DOHH2 (cell line): Measurements from ENCODE around the gene MEIS2.

Source experiments
- H3F3A ChIP-seq: fragments of 200-600 bp; sonication (generic), shearing (Covaris generic); 2 replicates; pipeline ENCODE4 v1.6.0; 2016; ENCODE audit warnings: antibody characterized with exemption, mild to moderate bottlenecking; ENCODE audit not compliant: control insufficient read depth, insufficient read depth
- H3K27ac ChIP-seq: fragments of 200-600 bp; sonication (generic); 2 replicates; pipeline ENCODE4 v1.5.1; 2014; ENCODE audit warnings: low read depth, mild to moderate bottlenecking, low read length, moderate library complexity
- H3K27me3 ChIP-seq: fragments of 200-600 bp; sonication (generic); 2 replicates; pipeline ENCODE4 v1.6.1; 2014; ENCODE audit warnings: mild to moderate bottlenecking, low read length, mixed read lengths; ENCODE audit not compliant: control insufficient read depth
- H3K36me3 ChIP-seq: fragments of 200-600 bp; sonication (generic); 2 replicates; pipeline ENCODE4 v1.6.1; 2014; ENCODE audit warnings: mild to moderate bottlenecking, low read length, moderate library complexity, mixed read lengths; ENCODE audit not compliant: control insufficient read depth
- H3K4me1 ChIP-seq: fragments of 200-600 bp; sonication (generic); 2 replicates; pipeline ENCODE4 v1.6.1; 2014; ENCODE audit warnings: mild to moderate bottlenecking, low read length, mixed read lengths; ENCODE audit not compliant: control insufficient read depth
- H3K4me2 ChIP-seq: fragments of 200-600 bp; sonication (generic); 2 replicates; pipeline ENCODE4 v1.6.0; 2014; ENCODE audit warnings: mild to moderate bottlenecking, low read length, moderate library complexity
- H3K4me3 ChIP-seq: fragments of 200-600 bp; sonication (generic); 2 replicates; pipeline ENCODE4 v1.5.1; 2014; ENCODE audit warnings: mild to moderate bottlenecking, low read length, mixed read lengths
- H3K79me2 ChIP-seq: fragments of 200-600 bp; sonication (generic); 2 replicates; pipeline ENCODE4 v1.6.1; 2014; ENCODE audit warnings: mild to moderate bottlenecking, low read length, mixed read lengths; ENCODE audit not compliant: control insufficient read depth
- H3K9me2 ChIP-seq: fragments of 200-600 bp; sonication (generic); replicated peaks from 2 replicates; pipeline ENCODE4 v1.6.1; 2014; ENCODE audit warnings: mild to moderate bottlenecking, low read length, mixed read lengths; ENCODE audit not compliant: control insufficient read depth
- H3K9me3 ChIP-seq: fragments of 200-600 bp; sonication (generic); 2 replicates; pipeline ENCODE4 v1.6.1; 2014; ENCODE audit warnings: antibody characterized with exemption, low read length, mixed read lengths; ENCODE audit not compliant: control insufficient read depth, insufficient read depth
- H4K20me1 ChIP-seq: fragments of 200-600 bp; sonication (generic); 2 replicates; pipeline ENCODE4 v1.6.0; 2014; ENCODE audit warnings: low read depth, mild to moderate bottlenecking, antibody characterized with exemption, low read length, moderate library complexity; ENCODE audit not compliant: control insufficient read depth, insufficient read depth
- EZH2phosphoT487 ChIP-seq: fragments of 200-600 bp; sonication (generic); IDR thresholded peaks from 2 replicates; pipeline ENCODE4 v1.6.1; 2017; ENCODE audit warnings: borderline replicate concordance, mild to moderate bottlenecking, antibody characterized with exemption, low read length, moderate library complexity, mixed read lengths
- TF ChIP-seq, protein P1 (sequence below): fragments of 200-600 bp; sonication (generic); IDR thresholded peaks from one replicate; pipeline ENCODE4 v1.5.1; 2014; ENCODE audit warnings: antibody characterized with exemption, mild to moderate bottlenecking, low read depth, low read length; ENCODE audit not compliant: poor library complexity, severe bottlenecking

The MEIS2 gene

DNA sequence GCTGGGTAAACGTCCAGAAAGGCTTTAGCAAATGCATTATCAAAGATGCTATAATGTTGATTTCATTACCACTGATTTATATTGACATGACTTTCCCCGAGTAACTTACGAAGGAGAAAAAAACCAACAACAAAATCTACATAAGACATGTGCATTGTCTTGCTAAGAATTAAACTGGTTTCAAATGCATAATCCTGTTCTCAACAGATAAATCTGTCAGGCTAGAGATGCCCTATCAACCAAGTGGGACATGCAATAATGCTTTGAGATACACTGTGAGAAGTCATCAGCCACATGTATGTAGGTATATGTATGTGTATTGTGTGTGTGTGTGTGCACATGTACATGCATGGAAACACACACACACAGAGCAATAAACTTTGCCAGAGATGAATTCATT lies 195.6 kb downstream of the MEIS2 start:
- H3K27ac ChIP-seq: no peak overlapping the region
- TF ChIP-seq EZH2phosphoT487: no peak
- TF ChIP-seq, protein P1, sequence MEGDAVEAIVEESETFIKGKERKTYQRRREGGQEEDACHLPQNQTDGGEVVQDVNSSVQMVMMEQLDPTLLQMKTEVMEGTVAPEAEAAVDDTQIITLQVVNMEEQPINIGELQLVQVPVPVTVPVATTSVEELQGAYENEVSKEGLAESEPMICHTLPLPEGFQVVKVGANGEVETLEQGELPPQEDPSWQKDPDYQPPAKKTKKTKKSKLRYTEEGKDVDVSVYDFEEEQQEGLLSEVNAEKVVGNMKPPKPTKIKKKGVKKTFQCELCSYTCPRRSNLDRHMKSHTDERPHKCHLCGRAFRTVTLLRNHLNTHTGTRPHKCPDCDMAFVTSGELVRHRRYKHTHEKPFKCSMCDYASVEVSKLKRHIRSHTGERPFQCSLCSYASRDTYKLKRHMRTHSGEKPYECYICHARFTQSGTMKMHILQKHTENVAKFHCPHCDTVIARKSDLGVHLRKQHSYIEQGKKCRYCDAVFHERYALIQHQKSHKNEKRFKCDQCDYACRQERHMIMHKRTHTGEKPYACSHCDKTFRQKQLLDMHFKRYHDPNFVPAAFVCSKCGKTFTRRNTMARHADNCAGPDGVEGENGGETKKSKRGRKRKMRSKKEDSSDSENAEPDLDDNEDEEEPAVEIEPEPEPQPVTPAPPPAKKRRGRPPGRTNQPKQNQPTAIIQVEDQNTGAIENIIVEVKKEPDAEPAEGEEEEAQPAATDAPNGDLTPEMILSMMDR: no peak
- H3K4me2 ChIP-seq: no peak overlapping the region
- H3K27me3 ChIP-seq: no peaks in the 10 kb centered on the region
- H4K20me1 ChIP-seq: no peaks in the 10 kb centered on the region
- no peaks in the 10 kb centered on the region for H3K79me2 ChIP-seq
- no peaks in the 10 kb centered on the region; the same call in 1 of the 2 replicates for H3F3A ChIP-seq
- no peaks in the 10 kb centered on the region; the same call in 1 of the 2 replicates for H3K36me3 ChIP-seq
- no peaks in the 10 kb centered on the region for H3K9me3 ChIP-seq
- H3K4me3 ChIP-seq: no peak overlapping the region
- H3K9me2 ChIP-seq: no peaks in the 10 kb centered on the region
- H3K4me1 ChIP-seq: no peaks in the 10 kb centered on the region

DNA sequence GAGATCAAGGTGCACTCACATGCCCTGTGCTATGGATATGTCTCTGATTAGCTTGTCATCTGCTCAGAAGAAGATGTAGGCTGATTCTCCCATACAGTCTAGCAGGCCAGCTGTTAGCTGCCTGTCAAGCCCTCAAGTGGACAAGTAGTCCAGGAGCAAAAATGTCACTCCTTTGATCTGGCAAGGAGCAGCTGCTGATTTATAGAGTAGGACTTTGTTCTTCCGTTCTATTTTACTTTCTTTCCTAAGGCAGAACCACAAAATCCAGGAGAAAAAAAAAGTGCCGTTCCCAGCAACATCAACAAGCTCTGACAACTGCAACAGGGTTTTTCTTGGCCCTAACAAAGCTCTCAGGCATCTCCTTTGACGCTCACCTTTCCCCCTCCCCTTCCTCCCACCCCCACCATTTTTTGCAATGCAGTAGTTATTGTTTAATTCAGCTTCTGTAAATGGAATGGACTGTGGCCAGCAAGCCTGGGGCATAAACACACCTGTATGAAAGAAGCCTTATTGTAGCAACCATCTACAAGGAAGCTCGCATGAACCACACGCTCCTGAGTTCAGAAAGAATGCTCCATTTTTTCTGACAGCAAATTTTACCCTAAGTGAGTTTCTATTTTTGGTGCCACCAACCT lies 196.3 kb downstream of the MEIS2 start:
- no peak for TF ChIP-seq EZH2phosphoT487
- TF ChIP-seq, protein P1: no peak
- no peak overlapping the region for H3K4me2 ChIP-seq
- H3K4me1 ChIP-seq: no peaks in the 10 kb centered on the region
- H3K9me3 ChIP-seq: no peaks in the 10 kb centered on the region
- H3K79me2 ChIP-seq: no peaks in the 10 kb centered on the region
- H3K9me2 ChIP-seq: no peaks in the 10 kb centered on the region
- H3K27ac ChIP-seq: no peak overlapping the region
- H3F3A ChIP-seq: no peaks in the 10 kb centered on the region; the same call in 1 of the 2 replicates
- H3K27me3 ChIP-seq: no peaks in the 10 kb centered on the region
- H4K20me1 ChIP-seq: no peaks in the 10 kb centered on the region
- no peaks in the 10 kb centered on the region; the same call in 1 of the 2 replicates for H3K36me3 ChIP-seq
- H3K4me3 ChIP-seq: no peak overlapping the region

DNA sequence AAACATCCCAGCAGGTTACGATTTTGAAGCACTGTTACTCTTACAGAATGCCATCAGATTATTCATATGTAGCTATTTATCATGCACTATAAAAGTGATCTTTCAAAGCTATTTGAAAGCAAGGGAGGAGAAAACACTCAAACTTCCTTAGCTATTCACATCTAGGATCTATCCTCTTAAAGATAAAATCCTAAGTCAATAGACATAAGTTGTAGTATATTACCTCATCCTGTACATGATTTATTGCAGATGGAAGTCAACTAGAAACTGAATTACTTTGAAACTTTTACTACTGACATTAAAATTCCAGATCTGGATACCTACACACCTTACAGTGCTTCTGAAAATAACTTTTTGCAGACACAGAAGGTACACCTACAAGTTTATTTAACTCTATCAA lies 197.2 kb downstream of the MEIS2 start:
- Histone ChIP-seq H4K20me1 (no peaks in the 10 kb centered on the region), H3K36me3 (no peaks in the 10 kb centered on the region; the same call in 1 of the 2 replicates), H3K4me1 (no peaks in the 10 kb centered on the region), H3K27ac (no peak overlapping the region), H3K9me2 (no peaks in the 10 kb centered on the region), H3K4me2 (no peak overlapping the region), H3K79me2 (no peaks in the 10 kb centered on the region), H3K9me3 (no peaks in the 10 kb centered on the region), H3F3A (no peaks in the 10 kb centered on the region; the same call in 1 of the 2 replicates), H3K4me3 (no peak overlapping the region), H3K27me3 (no peaks in the 10 kb centered on the region)
- TF ChIP-seq, protein P1: no peak
- no peak for TF ChIP-seq EZH2phosphoT487
